Measurements from ENCODE around the gene PHF14.
"Not testable (repeated sequence)": the region's sequence is repeated elsewhere in the genome, so short reads cannot be mapped to it uniquely, and the experiment has no call there.

Gene PHF14

DNA sequence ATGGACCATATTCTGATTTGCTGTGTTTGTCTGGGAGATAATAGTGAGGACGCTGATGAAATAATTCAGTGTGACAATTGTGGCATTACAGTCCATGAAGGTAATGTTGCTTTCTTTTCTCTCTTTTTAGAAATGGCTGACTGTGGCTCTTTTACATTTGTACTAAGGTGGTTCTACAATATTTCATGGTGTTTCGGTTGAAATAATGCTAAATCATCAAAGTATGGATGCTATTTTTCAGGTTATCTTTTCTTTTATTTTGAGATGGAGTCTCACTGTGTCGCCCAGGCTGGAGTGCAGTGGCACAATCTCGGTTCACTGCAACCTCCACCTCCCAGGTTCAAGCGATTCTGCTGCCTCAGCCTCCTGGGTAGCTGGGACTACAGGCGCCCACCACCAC is 17.1 kb downstream of the PHF14 start:
- not testable (repeated sequence) for DNase-seq

DNA sequence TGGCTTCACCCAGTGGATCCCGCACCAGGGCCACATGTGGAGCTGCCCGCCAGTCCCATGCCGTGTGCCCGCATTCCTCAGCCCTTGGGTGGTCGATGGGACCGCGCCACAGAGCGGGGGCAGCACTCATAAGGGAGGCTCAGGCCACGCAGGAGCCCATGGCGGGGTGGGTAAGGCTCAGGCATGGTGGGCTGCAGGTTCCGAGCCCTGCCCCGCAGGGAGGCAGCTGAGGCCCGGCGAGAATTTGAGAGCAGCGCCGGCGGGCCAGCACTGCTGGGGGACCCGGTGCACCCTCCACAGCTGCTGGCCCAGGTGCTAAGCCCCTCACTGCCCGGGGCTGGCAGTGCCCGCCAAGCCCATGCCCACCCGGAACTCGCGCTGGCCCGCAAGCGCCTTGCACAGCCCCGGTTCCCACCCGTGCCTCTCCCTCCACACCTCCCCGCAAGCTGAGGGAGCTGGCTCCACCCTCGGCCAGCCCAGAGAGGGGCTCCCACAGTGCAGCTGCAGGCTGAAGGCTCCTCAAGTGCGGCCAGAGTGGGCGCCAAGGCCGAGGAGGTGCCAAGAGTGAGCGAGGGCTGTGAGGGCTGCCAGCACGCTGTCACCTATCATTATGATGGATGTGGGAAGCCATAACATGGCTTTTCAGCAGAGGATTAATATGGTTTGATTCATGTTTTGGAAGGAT is 22.0 kb downstream of the PHF14 start:
- DNase-seq: not testable (repeated sequence)

DNA sequence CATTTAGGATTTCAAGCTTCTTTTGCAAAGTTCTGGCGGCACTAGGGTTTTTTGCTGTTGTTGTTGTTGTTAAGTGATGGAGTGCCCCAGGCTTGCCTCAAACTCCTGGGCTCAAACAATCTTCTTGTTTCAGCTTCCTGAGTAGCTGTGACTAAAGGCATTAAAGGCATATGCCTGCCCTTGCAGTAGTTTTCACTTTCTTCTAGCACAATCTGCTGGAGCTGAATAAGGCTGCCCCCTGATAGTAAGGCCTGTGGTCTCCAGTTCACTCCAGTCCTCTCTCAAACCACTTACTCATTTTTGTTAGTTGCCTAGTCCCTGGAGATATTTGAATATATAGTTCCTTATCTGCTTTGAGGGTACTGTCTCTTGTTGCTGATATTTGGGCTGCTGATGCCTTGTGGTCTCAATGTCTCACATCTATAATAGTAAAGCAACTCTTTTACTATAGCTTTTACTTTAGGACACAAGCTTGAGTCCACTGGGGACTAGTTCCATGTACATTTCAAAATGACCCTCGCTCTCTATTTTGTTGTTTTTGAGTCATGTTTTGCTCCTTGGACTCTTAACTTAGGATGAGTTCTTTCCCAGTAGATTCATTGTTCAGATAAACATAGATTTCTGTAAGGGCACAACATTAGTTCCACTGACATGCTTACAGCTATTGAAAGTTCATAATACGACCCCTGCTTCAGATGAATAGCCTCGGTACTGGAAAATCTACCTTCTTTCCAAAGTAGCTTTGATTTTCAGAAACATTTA is 25.5 kb downstream of the PHF14 start:
- DNase-seq: no peak

DNA sequence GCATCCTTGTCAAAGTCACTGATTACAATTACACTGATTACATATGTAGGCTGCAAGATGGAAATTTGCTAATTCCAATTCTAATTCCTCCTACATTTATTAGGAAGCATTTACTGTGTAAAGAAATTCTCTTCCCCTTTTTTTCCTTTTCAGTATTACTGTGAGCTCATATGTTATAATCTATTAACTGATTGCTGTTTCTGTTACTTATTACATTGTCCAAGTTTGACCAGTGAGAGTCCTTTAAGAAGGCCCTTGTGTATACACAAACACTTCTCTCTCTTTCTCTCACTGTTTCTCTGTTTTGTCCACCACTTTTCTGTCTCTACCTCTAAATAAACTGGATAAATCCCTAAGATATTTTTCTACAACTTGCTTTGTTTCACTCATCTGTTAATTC is 31.5 kb downstream of the PHF14 start:
- DNase-seq: no peak

DNA sequence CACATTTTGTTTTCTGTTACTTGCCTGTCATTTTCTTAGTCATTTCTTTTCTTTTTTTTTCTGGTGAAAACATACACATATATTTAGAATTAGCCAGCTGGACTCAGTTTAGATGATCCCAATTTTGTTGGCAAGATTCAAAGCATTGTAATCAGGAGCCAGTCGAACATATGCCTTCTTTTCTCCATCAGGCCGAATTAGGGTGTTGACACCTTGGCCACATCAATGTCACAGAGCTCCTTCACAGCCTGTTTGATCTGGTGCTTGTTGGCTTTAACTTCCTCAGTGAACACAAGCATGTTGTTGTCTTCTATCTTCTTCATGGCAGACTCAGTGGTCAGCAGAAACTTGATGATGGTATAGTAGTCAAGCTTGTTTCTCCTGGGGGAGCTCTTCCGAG is 32.6 kb downstream of the PHF14 start:
- no peak for DNase-seq

DNA sequence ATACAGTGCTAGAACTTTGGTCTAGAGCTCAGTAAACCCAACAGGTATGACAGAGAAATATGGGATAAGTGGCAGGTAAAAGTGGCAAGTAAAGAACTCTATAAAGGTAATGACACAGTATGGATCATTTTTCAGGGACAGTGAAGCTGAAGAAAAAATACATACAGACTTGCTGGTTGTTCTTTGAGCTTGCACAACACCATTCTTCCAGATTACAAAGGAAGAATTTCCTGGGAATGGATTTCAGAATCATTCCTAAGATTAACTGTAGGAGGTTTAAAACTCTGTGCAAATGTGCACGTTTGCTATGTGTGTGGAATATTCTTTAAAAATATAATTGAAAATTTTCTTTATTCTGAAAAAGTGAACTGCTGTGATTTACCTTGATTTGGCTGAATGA is 36.0 kb downstream of the PHF14 start:
- DNase-seq: no peak

DNA sequence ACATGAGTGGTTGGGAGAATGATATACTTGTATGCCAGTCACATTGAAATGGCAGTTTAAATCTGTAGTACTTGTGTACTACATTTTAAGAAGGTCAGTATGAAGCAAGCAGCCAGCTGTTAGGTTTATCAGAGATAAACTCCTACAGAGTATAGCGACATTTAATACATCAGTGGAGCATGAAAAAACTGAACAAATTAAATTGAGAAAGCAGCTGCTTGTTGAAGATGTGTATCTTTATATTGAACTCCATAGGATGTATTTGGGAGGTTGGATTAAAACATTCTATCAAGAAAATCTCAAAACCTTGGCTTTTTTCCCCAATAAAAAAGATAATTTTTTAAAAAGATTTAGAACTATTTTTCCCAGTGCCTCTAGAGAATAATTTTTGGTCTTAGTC is 47.8 kb downstream of the PHF14 start:
- DNase-seq: no peak

DNA sequence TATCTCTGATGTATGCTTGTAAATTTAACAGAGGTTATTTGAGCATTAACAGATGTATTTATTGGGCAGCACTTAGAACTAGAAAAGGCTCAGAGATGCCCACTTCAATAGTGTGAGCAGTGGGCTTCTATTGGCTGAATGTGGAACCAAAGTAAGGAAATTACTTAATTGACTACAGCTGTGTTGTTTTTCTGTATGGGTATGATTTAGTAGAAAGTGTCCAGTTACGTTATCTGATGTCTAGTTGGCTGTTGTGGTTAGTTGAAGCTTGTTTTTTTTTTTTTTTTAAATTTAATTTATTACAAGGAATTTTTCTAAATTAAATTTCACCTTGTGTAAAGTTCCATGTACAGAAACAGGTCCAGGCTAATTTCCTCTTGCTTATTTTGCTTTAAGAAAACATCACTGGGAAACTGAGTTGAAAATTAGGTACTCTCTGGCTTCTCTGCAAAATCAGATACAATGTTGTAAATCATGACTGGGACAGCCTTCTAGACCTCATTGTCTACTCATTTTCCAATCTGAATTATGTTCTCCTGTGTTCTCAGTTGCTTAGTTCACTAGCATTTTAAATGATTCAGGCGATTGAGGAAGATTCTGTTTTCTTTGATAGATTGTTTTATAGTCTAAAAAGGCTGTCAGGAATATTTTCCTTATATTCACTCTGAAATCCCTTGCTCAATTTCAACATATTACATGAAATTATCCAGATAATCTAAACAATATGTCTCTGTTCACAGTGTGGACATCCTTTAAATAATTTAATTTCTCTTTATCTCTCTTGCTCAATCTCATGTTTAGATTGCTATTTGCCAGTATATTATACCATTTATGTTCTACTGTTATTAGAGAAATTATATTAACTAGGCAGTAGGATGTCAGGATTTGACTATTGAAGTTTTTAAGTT is 53.0 kb downstream of the PHF14 start:
- no peak for DNase-seq

DNA sequence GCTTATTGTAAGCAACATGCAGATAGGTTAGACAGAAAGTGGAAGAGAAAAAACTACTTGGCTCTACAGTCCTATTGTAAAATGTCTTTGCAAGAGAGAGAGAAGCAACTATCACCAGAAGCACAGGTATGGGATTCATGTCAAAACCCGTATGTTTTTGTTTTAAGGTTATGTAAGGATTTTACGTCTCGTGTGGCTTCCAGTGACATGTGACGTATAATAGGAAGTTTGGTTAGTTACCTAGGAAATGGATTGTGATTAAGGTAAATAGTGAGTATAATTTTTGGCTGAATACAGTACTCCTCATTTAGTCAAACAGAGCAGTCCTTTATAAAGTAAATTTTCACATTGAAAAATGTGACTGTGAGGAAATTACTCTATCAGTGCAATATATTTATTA is 62.0 kb downstream of the PHF14 start:
- no peak for DNase-seq

DNA sequence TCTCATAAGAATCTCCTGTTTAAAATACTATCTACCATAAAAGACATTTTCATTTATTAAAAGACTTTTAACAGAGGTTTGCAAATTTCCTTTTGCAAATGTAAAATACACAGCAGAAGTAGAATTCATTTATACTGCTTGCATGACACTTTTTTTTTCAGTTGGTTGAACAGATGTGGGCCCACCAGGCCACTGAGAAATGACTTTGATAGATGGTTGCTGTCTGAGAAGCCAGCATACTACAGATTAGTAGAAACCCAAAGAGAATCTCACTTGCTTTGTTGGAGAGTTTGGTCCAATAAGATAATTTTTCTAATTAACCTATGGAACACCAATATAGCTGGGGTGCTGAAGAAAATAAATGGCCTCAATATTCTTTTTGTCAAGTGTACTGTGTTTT is 66.3 kb downstream of the PHF14 start:
- DNase-seq: no peak

DNA sequence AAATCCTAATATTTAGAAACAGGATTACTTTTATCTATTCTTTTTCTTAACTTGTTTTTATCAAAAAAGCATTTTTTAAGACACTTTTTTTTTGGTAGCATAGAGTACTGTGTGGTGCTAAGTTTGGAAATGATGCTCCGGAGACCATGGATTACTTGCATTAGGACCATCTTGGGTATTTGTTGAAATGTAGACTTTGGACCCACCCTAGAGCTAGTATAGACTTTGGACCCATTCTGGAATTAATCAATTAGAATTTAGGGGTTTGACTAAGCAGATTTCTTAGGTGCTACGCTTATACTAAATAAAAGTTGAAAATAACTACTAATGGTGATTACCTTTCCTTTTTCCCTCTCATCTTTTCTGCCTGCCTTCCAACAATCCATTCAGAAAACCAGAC is 80.4 kb downstream of the PHF14 start:
- DNase-seq: no peak

DNA sequence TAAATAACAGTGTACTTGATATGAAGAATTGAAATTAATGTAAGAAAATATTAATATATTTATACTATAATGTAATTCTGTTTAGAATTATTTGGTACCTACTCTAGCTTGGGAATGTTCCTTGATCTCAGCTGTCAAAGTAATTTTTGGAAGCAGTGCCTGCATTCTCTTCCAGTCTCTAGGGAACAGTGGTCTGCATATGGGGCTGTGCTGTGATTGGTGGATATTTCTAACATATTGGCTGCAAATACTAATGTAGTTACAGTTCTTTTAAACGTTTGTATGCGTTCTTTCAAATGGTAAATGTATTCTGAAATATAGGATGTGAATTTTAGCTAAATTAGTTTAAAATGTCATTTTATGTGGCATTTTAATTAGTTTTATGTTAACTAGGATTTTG is 87.2 kb downstream of the PHF14 start:
- no peak for DNase-seq

DNA sequence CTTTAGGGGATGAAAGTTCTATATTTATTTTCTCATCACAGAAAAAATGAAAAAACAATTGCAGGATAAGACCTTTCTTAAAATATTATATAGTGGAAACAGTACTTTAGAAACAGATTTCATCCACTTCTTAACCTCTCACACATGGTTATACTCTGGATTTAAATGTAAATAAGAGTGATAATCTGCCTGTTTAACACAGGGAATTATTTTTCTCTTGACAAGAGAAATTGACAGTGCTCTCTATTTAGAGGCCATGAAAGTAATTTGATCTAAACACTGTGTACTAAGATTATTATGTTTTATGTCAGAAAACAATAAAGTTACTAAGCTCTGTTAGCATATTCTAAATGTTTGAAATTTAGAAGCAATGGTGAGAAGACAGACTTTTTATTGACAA is 88.4 kb downstream of the PHF14 start:
- DNase-seq: no peak

DNA sequence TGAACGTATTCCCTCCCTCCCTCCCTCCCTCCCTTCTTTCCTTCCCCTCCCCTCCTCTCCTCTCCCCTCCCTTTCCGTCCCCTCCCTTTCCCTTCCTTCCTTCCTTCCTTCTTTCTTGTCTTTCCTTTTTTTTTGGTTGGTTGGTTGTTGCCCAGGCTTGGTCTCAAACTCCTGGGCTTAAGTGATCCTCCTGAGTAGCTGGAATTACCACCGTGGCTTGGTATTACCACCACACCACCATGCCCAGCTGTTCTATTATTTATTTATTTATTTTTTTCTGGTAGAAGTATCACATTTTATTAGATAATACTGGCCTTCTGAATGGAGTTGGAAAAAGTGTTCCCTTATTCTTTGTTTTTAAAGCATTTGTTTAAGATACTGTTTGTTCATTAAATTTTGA is 95.9 kb downstream of the PHF14 start:
- DNase-seq: no peak

DNA sequence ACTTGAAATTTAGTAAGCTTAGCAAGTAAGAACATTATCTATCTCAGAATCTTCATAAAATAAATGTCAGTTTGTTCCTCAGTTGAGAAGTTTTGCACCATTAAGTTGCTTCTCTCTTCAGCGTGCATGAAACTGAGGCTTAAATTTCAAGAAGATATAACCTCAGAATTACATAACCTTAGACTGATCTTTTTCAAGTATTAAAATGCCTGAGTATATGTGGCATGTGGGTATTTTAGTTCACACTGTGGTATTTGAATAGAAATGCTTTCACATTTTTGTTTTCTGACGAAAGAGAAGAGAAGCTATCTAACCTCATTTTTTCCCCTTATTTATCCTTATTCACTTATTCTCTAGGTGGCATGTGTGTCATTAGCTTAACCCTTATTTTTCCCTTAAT is 104.1 kb downstream of the PHF14 start:
- no peak for DNase-seq

DNA sequence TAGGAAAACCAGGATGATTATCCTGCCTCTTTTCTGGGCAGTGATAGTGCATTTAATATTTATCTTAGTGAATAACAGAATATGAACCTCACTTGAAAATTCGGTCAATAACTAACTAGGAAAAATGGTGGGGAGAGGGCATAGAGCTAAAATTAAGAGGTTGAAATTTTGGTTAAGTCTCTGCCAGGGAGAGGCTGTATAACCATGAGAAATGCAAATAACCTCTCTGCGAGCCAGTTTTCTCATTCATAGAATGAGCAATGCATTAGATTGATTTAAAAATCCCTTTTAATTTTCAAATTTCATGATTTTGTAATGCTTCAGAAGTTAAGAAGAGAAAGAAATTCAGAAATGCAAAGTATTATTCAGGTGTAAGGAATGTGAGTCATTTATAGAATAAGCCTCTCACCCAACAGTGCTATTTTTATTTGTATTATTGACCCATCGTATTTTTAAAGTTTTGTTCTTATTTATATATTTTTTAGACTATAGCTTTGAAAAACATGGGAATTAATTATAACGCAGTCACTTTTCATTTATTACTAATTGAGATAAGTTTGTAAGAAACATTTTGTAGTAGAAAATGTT is 104.7 kb downstream of the PHF14 start:
- DNase-seq: no peak

DNA sequence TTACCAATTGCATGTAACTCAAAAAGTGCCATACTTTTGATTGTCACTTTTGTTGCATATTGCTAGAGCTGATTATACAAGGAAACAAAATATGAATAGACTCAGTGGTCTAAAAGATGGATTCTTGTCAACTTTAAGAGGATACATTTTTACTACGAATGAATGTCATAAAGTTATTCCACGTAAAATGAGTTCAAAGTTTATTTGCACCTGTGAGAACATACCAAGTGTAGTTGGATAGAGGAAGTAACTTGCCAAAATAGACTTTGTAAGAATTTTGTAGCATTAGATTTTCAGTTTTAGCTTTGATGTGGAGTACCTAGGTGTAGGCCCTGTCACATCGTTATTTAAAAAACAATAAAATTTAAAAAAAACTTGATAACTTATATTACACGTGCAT is 106.2 kb downstream of the PHF14 start:
- DNase-seq: no peak

DNA sequence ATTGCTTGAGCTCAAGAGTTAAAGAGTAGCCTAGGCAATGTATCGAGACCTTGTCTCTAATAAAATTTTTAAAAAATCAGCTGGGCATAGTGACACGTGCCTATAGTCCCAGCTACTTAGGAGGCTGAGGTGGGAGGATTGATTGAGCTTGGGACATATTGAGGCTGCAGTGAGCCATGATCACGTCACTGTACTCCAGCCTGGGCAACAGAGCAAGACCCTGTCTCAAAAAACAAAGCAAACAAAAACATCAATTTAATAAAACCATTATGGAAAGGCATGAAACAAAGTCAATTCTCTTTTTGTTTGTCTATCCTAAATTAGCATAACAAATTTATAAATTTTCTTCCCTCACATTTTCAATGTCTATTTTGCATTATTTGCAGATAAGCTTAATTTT is 108.4 kb downstream of the PHF14 start:
- DNase-seq: no peak

DNA sequence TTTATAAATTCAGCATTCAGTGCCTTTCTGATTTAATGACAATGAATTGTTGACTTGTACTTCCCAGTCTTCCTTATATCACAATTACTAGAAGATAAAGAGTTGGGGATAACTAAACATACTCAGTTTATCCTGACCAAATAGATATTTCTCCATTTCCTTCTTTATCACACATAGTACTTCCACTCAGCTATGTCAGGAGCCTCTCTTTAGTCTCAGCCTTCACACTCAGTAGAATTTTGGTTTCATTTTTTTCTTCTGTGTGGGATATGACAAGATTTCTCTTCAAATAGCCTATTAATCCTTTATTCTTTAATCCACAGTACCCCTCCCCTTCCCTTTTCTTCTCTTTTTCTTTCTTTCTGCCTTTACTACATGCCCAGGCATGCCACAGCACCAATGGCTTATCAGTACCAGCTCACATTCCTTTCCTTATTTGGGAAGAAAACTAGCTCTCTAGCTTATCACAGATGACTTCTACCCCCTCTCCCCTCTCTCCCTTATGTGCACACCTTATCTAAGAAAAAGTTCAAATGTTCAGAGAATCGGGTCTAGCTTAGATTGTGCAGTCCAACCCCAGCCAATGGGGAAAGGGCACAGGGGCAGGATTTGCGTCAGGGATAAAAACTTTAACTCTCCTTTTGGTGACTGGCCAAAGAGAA is 109.0 kb downstream of the PHF14 start:
- no peak for DNase-seq

DNA sequence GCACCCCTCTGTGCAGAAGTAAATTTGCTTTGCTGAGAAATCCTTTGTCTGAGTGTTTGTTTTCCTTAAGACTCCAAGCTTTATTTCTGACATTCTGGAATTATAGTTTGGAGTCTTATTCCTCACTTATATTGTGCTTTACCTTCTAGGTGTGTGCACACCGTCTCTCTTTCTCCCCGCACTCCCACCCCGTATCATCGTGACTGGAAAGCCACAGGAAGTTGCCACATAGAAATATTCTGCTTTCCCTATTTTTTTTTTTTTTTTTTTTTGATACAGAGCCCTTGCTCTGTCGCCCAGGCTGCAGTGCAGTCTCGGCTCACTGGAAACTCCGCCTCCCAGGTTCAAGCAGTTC is 109.5 kb downstream of the PHF14 start:
- DNase-seq: no peak

DNA sequence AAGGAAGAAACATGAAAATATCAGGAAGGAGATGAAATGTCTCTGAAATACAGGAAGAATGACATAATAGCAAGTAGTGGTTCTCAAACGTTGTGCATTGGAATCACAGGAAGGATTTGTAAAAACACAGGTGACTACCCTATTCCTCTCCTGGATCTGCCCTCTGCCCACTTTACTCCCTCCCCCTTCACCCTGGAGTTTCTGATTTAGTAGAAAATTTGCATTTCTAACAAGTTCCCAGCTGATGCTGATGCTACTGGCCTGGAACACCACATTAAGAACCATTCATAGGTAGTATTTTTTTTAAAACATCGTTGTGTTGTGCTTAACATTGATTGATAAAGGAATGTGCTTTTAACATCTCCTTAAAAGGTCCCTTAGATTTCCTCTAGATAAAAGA is 130.9 kb downstream of the PHF14 start:
- no peak for DNase-seq

DNA sequence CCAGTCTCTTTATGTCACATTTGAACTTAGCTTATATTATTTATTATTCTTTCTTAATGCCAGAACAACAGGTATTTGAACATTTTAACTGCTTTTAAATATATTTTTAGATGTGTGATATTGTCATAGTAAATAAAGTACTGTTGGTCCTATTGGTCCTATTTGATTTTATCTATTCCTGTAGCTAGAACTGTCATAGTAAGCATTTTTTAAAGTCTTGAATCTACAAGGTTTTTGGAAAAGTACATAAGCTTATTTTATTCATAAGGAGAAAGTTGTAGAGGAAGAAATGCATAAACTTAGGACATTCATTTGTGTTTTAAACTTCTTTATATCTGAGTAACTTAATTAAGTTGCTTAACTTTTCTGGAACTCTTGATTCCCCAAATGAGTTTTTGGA is 136.0 kb downstream of the PHF14 start:
- no peak for DNase-seq

DNA sequence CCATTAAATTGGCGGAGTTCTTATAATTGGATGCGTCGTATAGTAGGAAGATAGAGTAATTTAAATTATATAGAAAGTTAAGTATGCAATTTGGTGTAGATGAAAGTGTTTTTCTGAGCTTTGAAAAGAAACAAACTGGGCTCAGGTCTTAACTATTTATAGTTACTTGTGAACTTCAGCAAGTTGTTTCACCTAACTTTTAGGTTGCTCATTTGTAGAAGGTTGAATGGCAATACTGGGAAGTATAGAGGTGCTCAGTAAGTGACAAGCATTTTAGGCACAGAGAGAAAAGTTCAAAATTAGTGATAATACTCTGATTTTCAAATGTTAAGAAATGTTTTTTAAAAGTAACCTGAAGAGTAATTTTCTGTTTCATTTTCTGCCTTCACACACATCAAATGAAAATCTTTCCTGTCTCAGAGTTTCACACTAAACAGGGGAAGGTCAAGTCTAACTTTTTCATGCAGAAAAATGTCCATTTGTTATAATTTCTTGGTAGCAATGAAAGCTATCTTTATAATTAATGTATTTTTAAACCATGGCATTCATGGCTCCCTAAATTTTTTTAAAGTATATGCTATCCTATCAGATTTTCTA is 146.5 kb downstream of the PHF14 start:
- DNase-seq: no peak

Data from activated T-cell treated with anti-CD3 and anti-CD28 coated beads, Interleukin-2, amount 50 U/mL, for 1 hour (primary cell).